ENCODE results near the gene WDR77. TPM values are rescaled to one million over a fixed set of nuclear protein-coding genes. Genes with fewer than 3 reads are reported as not detected.

Gene WDR77
- total and polyA plus RNA-seq, 2 of the 13 experiments (the other 11 are each of a cell fraction or from before 2014, with no cell fraction given) = 90.6 to 108 TPM

DNA sequence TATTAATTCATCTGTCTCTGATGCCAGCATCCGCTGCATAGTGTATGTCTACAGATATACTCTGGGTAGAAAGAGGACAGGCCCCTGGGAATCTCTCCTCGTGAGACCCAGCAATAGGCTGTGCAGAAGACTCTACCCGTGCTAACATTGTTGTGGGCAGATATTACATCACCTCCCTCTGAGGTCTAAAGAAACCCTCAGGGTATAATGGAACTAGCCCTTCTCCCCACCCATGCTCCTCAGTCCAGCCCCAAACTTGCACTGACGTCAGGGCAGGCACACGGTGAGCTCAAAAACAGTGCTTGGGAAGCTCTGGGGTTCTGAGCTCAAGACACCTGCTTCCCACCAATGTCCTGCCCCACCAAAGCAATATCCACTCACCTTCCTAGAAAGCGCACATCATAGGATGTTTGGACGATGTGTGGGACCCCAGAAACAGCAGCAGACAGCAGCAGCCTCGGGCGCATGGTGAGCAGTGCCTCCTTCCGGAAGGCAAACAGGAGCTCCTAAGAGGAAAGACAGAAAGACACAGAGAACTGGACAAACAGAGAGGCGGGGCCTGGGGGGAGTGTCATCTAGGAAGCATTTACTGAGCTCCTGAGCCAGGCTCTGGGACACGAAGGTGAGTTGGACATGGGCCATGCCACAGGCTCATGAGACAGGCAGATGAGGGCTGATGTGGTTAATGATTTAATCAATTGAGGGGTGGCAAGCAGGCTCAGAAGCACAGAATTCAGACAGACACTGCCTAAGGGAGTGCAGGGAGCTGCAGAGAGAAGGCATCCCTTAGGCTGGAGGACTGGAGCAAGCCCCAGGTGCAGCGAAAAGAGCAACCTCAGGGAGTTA, 26.3 kb downstream of the WDR77 start (continued):
- no peak for TF ChIP-seq CERS6 (CRISPR knock-in tag; IDR thresholded peaks at IDR 0.05)
- TF ChIP-seq CREB1 (IDR thresholded peaks at IDR 0.05) = no peak
- no peak for TF ChIP-seq CREB1 (CRISPR knock-in tag; IDR thresholded peaks at IDR 0.05)
- TF ChIP-seq ZNF720 (CRISPR knock-in tag; IDR thresholded peaks at IDR 0.05) = no peak
- TF ChIP-seq ZNF567 (CRISPR knock-in tag; IDR thresholded peaks at IDR 0.05; ENCODE audit: borderline replicate concordance) = no peak
- TF ChIP-seq, protein P1, sequence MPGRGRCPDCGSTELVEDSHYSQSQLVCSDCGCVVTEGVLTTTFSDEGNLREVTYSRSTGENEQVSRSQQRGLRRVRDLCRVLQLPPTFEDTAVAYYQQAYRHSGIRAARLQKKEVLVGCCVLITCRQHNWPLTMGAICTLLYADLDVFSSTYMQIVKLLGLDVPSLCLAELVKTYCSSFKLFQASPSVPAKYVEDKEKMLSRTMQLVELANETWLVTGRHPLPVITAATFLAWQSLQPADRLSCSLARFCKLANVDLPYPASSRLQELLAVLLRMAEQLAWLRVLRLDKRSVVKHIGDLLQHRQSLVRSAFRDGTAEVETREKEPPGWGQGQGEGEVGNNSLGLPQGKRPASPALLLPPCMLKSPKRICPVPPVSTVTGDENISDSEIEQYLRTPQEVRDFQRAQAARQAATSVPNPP (CRISPR knock-in tag; IDR thresholded peaks at IDR 0.05) = no peak
- TF ChIP-seq RARG (CRISPR knock-in tag; IDR thresholded peaks at IDR 0.05; ENCODE audit: low read depth) = no peak
- TF ChIP-seq NFE2L2 (IDR thresholded peaks at IDR 0.05; ENCODE audit: low read length) = no peak
- no peak for TF ChIP-seq ONECUT2 (CRISPR knock-in tag; IDR thresholded peaks at IDR 0.05)
- TF ChIP-seq, protein P2, sequence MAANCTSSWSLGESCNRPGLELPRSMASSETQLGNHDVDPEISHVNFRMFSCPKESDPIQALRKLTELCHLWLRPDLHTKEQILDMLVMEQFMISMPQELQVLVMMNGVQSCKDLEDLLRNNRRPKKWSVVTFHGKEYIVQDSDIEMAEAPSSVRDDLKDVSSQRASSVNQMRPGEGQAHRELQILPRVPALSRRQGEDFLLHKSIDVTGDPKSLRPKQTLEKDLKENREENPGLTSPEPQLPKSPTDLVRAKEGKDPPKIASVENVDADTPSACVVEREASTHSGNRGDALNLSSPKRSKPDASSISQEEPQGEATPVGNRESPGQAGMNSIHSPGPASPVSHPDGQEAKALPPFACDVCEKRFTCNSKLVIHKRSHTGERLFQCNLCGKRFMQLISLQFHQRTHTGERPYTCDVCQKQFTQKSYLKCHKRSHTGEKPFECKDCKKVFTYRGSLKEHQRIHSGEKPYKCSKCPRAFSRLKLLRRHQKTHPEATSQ (CRISPR knock-in tag; IDR thresholded peaks at IDR 0.05; ENCODE audit: borderline replicate concordance) = no peak
- no peak for TF ChIP-seq MEIS2 (CRISPR knock-in tag; IDR thresholded peaks at IDR 0.05)
- TF ChIP-seq AHR (CRISPR knock-in tag; IDR thresholded peaks at IDR 0.05) = no peak
- no peak for TF ChIP-seq NFIC (IDR thresholded peaks at IDR 0.05; ENCODE audit: low read length)
- no peak for TF ChIP-seq FIP1L1 (IDR thresholded peaks at IDR 0.05; ENCODE audit: borderline replicate concordance, insufficient read depth, low read depth, low read length)
- TF ChIP-seq NR1H2 (CRISPR knock-in tag; IDR thresholded peaks at IDR 0.05; ENCODE audit: borderline replicate concordance, low read depth) = no peak
- no peak for TF ChIP-seq ZNF558 (CRISPR knock-in tag; IDR thresholded peaks at IDR 0.05; ENCODE audit: borderline replicate concordance)
- TF ChIP-seq, protein P3, sequence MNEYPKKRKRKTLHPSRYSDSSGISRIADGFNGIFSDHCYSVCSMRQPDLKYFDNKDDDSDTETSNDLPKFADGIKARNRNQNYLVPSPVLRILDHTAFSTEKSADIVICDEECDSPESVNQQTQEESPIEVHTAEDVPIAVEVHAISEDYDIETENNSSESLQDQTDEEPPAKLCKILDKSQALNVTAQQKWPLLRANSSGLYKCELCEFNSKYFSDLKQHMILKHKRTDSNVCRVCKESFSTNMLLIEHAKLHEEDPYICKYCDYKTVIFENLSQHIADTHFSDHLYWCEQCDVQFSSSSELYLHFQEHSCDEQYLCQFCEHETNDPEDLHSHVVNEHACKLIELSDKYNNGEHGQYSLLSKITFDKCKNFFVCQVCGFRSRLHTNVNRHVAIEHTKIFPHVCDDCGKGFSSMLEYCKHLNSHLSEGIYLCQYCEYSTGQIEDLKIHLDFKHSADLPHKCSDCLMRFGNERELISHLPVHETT (CRISPR knock-in tag; conservative IDR thresholded peaks at IDR 0.05) = no peak
- peak; percentile 38; the same call in 1 of the 2 replicates for TF ChIP-seq HMG20A (CRISPR knock-in tag; IDR thresholded peaks at IDR 0.05; ENCODE audit: borderline replicate concordance)
- TF ChIP-seq ZBTB7A (CRISPR knock-in tag; IDR thresholded peaks at IDR 0.05) = no peak
- no peak for TF ChIP-seq SP140L (CRISPR knock-in tag; IDR thresholded peaks at IDR 0.05; ENCODE audit: borderline replicate concordance)
- no peak for TF ChIP-seq ZBTB21 (CRISPR knock-in tag; IDR thresholded peaks at IDR 0.05)
- TF ChIP-seq, protein P4, sequence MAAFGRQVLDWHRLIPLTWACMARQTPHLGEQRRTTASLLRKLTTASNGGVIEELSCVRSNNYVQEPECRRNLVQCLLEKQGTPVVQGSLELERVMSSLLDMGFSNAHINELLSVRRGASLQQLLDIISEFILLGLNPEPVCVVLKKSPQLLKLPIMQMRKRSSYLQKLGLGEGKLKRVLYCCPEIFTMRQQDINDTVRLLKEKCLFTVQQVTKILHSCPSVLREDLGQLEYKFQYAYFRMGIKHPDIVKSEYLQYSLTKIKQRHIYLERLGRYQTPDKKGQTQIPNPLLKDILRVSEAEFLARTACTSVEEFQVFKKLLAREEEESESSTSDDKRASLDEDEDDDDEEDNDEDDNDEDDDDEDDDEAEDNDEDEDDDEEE (CRISPR knock-in tag; IDR thresholded peaks at IDR 0.05) = no peak
- no peak for TF ChIP-seq ZNF383 (CRISPR knock-in tag; IDR thresholded peaks at IDR 0.05; ENCODE audit: borderline replicate concordance)

Measured in HepG2 (cell line).